Fibroblast of skin of right biceps (primary cell): ENCODE data around the gene OR5K3.
"Not testable (repeated sequence)": the region's sequence is repeated elsewhere in the genome, so short reads cannot be mapped to it uniquely, and the experiment has no call there.

Experiments used
- DNase-seq: peaks from one replicate; pipeline ENCODE4 v3.0.0-alpha.2; 2013

Gene OR5K3, protein sequence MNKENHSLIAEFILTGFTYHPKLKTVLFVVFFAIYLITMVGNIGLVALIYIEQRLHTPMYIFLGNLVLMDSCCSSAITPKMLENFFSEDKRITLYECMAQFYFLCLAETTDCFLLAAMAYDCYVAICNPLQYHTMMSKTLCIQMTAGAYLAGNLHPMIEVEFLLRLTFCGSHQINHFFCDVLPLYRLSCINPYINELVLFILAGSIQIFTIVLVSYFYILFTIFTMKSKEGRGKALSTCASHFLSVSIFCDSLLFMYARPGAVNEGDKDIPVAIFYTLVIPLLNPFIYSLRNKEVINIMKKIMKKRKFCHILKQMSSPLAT

DNA sequence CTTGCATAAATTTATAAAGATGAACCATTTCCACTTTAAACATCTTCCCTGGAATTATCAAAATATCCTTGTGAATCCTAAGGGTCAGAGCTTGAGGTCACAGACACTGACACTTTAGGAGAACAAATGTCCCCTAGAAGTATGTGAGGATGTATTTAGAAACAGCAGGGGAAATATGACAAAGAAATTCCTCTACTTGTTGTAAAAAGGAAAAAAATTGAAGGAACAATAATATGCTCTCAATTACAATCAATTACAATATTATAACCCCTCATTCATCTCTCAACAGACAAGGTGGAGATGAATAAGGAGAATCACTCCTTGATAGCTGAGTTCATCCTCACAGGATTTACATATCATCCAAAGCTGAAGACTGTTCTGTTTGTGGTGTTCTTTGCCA, at the start of gene OR5K3:
TSS of gene OR5K3 (plus strand) at position 301 of the 400 bp plus-strand sequence. CDS start at position 301, 0 bp downstream.
- no peak for DNase-seq

- no peak for DNase-seq
Measured at GRCh38 chr3:98341758-98342157, 48.7 kb upstream of the OR5K3 start.

GRCh38 chr3:98343647-98344507, 46.6 kb upstream of the OR5K3 start:
- no peak for DNase-seq

GRCh38 chr3:98350082-98350481, 40.4 kb upstream of the OR5K3 start:
- no peak for DNase-seq

DNA sequence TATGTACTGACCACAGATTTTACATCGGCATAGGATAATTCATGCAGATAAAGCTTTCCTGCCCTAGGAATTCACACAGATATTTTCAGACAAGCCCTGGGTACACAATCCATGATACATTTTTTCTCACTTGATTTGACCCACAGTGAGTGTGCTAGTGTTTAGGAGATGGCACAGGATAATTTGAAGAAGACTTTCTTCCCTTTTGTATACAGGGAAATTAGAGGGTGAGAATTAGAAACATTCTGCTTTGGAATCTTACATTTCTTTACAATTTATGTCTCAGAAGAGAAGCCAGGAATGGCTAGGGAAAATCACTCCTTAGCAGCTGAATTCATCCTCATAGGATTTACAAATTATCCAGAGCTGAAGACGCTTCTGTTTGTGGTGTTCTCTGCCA, 36.9 kb upstream of the OR5K3 start, which contains the start of gene OR5K4:
TSS of gene OR5K4 (plus strand) at position 301 of the 400 bp plus-strand sequence. CDS start at position 301, 0 bp downstream.
- no peak for DNase-seq

- DNase-seq = no peak
Measured at GRCh38 chr3:98359250-98359649, 31.2 kb upstream of the OR5K3 start.

DNA sequence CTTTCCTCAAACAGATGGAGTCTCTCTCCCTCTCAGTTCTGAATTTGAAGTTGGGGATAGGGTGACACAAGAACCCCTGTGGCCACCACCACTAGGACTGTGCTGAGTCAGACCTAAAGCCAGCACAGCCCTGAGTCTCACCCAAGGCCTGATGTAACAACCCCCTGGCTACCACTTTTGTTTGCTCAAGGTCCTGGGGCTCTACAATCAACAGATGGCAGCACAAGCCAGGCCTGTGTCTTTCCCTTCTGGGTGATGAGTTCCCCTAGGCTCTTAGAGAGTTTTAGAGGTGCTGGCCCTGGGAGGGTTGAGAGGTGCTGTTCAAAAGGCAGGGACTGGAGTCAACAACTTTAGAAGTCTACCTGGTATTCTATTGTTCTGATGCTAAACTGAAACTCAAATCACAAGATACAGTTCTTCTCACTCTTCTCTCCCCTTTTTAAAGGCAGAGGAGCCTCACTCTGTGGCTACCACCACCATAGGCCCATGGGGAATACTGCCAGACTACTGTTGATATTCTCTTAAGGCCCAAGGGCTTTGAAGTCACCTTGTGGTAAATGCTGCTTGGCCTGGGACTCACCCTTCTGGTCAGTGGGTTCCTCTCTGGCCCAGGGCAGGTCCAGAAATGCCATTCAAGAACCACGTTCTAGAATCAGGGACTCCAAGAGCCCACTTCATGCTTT, 30.3 kb upstream of the OR5K3 start:
- no peak for DNase-seq

DNA sequence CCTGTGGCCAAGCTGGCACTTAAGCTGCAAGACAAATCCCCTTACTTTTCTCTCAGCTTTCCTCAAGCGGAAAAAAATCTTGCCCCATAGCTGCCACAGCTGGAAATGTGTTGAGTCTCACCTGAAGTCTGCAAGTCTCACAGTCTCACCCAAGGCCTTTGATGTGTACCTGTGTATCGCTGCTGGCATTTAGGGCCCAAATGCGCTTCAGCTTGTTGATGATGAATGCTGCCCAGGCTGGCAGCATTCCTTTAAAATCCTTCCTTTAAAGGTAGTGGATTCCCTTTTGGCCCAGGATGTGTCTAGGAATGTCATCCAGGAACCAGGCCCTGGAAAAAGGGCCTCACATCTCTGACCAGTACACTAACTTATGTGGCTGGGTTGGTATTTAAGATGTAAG, 29.8 kb upstream of the OR5K3 start:
- no peak for DNase-seq

DNA sequence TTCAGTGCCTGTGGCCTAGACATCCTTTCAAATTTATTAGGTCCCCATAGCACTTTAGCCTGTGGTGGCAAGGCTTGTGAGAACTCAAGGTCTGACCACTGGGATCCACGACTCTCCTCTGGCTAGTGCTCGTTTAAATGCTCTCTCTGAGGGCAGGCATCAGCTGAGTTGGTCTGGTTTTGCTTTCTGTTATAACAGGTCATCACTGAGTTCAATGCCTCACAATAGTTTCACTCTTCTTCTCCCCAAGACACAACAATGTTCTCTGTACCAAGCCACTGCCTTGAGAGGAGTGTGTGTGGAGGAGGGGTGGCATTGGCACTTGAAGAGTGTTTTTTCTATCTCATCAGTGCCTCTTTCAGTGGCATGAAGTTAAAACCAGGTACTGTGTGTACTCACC, 29.2 kb upstream of the OR5K3 start:
- no peak for DNase-seq

- DNase-seq = no peak
Measured at GRCh38 chr3:98367464-98368246, 22.8 kb upstream of the OR5K3 start.

- no peak for DNase-seq
Measured at GRCh38 chr3:98371186-98371585, 19.3 kb upstream of the OR5K3 start.

GRCh38 chr3:98371853-98372252, 18.6 kb upstream of the OR5K3 start:
- DNase-seq = no peak

GRCh38 chr3:98372445-98372844, 18.0 kb upstream of the OR5K3 start:
- DNase-seq = no peak

GRCh38 chr3:98376631-98377030, 13.8 kb upstream of the OR5K3 start:
- no peak for DNase-seq

- no peak for DNase-seq
Measured at GRCh38 chr3:98388147-98388546, 2.3 kb upstream of the OR5K3 start.

DNA sequence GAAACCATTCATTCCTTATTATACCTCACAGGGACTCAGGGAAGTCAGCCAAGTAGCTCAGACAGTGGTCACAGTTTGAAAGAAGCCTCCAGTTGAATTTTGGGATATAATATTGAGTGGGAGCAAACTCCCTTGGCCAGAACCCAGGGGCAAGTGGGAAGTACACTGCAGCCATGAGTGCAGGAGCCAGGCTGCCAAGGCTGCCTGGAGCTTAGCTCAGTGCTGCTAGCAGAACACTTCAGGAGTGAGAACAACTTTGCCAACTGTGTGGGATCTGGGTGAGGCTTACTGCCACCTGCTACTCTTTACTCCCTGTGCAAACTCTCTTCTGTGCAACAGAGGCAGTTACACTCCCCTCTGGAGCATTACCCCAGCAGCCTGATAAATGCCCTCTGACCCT, 4.6 kb downstream of the OR5K3 start:
- DNase-seq = no peak

GRCh38 chr3:98396482-98396881, 6.0 kb downstream of the OR5K3 start:
- not testable (repeated sequence) for DNase-seq

GRCh38 chr3:98398513-98398912, 8.0 kb downstream of the OR5K3 start:
- DNase-seq = no peak

- no peak for DNase-seq
Measured at GRCh38 chr3:98402507-98402906, 12.0 kb downstream of the OR5K3 start.

GRCh38 chr3:98404010-98404409, 13.5 kb downstream of the OR5K3 start:
- DNase-seq = no peak

GRCh38 chr3:98406034-98406433, 15.6 kb downstream of the OR5K3 start:
- no peak for DNase-seq

DNA sequence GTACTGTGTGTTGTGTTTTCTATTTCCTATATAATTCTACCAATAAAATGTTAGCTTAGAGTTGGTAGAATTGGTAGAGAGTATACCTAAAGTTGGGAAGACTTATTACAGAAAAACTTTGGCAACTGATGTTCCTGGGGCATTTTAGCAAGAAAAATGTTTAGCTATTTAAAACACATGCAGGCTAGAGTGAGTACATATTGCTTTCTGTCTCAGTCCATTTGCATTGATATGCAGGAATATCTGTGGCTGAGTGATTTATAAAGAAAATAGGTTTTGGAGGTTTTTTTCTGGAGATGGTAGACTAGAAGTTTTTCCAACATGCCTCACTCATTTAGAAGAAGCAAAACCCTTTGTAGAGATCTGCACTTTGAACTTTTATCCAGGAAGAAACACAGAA, 42.1 kb downstream of the OR5K3 start:
- no peak for DNase-seq

DNA sequence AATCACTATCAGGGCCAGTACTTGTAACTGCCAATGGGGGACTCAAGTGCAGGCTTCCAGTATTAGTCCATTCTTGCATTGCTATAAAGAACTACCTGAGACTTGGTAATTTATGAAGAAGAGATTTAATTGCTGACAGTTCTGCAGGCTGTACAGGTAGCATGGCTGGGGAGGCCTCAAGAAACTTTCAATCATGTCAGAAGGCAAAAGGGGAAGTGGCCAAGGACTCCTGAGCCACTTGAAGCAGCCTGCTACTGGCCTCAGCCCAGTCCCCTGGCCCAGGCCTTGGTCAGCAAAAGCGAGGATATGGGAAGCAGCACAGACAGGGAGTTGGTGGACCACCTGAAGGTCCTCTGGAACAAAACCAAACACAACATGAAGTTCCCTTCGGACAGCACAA, 43.3 kb downstream of the OR5K3 start:
- DNase-seq = no peak
